Measurements from ENCODE around the gene DAB2IP. TPM values are rescaled to one million over a fixed set of nuclear protein-coding genes. Genes with fewer than 3 reads are reported as not detected.

Gene DAB2IP
- polyA plus RNA-seq, 1 donor from 2014 or later: 17.3 TPM

DNA sequence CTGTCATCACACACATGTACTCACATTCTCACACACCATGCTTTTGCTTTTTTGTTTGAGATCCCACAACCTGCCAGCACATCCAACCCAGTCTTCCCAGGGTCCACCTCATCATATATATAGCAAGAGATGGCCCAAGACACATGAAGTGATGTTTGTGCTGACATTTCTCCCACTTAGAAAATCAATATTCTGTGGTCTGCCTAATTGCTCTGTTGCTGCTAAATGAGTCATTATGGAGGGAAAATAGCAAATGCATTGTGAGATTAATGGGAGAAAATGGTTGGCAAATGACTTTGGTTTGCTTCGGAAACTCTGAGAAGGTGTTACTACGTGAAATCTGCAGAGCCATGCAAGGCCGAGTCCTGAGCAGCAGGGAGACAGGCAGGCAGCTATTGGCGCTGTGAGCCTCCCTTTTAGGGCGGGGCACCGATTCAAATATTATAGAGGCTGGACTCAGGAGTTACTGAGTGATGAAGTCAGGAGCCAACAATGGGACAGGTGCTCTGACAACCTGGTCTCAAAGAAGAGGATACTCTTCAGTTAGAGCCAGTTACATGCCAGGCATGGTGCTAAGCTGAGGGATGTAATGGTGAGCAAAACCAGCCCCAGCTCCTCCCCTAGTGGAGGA, 62.8 kb downstream of the DAB2IP start:
- Histone ChIP-seq H4K20me1 (ENCODE audit: insufficient read depth) (peaks cover 14% of the 10 kb centered on the region), H3F3A (ENCODE audit: insufficient read depth, low read length, poor library complexity, severe bottlenecking) (no peaks in the 10 kb centered on the region), H3K9ac (ENCODE audit: low read length) (no peak overlapping the region), H3K4me3 (ENCODE audit: low read length) (no peak overlapping the region), H3K27me3 (ENCODE audit: insufficient read depth, low read depth, low read length) (no peaks in the 10 kb centered on the region), H3K9me2 (ENCODE audit: insufficient read depth, low read length) (no peaks in the 10 kb centered on the region), H2AFZ (ENCODE audit: low read depth, low read length) (no peak overlapping the region), H3K4me2 (ENCODE audit: low read length) (no peak overlapping the region), H3K36me3 (ENCODE audit: insufficient read depth, low read length) (no peaks in the 10 kb centered on the region), H3K9me3 (ENCODE audit: low read length) (no peaks in the 10 kb centered on the region), H3K79me2 (replicated peaks; ENCODE audit: insufficient read depth, low read length) (peaks cover 49% of the 10 kb centered on the region), H3K27ac (ENCODE audit: low read length) (no peak overlapping the region)
- no peak for TF ChIP-seq MXI1 (conservative IDR thresholded peaks at IDR 0.05; ENCODE audit: poor library complexity, severe bottlenecking)
- no peak for TF ChIP-seq RAD21 (conservative IDR thresholded peaks at IDR 0.05)
- TF ChIP-seq CTCF (IDR thresholded peaks at IDR 0.05; ENCODE audit: poor library complexity, severe bottlenecking): no peak
- no peak for TF ChIP-seq POLR2AphosphoS5 (IDR thresholded peaks at IDR 0.05)
- TF ChIP-seq EZH2 (IDR thresholded peaks at IDR 0.05; ENCODE audit: borderline replicate concordance, insufficient read depth, low read length, poor library complexity, severe bottlenecking): no peak
- no peak for TF ChIP-seq TAF1 (IDR thresholded peaks at IDR 0.05; ENCODE audit: low read depth)
- TF ChIP-seq EP300 (conservative IDR thresholded peaks at IDR 0.05; ENCODE audit: poor library complexity, severe bottlenecking): no peak
- TF ChIP-seq SMC3 (conservative IDR thresholded peaks at IDR 0.05; ENCODE audit: poor library complexity): no peak
- no peak for TF ChIP-seq REST (IDR thresholded peaks at IDR 0.05; ENCODE audit: borderline replicate concordance)

- Histone ChIP-seq H3F3A (ENCODE audit: insufficient read depth, low read length, poor library complexity, severe bottlenecking) (no peaks in the 10 kb centered on the region), H3K4me2 (ENCODE audit: low read length) (no peak overlapping the region), H3K36me3 (ENCODE audit: insufficient read depth, low read length) (no peaks in the 10 kb centered on the region), H3K79me2 (replicated peaks; ENCODE audit: insufficient read depth, low read length) (peaks cover 47% of the 10 kb centered on the region), H3K27me3 (ENCODE audit: insufficient read depth, low read depth, low read length) (no peaks in the 10 kb centered on the region), H3K9me3 (ENCODE audit: low read length) (no peaks in the 10 kb centered on the region), H3K9ac (ENCODE audit: low read length) (no peak overlapping the region), H3K27ac (ENCODE audit: low read length) (no peak overlapping the region), H3K4me3 (ENCODE audit: low read length) (no peak overlapping the region), H3K9me2 (ENCODE audit: insufficient read depth, low read length) (no peaks in the 10 kb centered on the region), H2AFZ (ENCODE audit: low read depth, low read length) (no peak overlapping the region), H4K20me1 (ENCODE audit: insufficient read depth) (peaks cover 10% of the 10 kb centered on the region)
- TF ChIP-seq EZH2 (IDR thresholded peaks at IDR 0.05; ENCODE audit: borderline replicate concordance, insufficient read depth, low read length, poor library complexity, severe bottlenecking) (no peak), SMC3 (conservative IDR thresholded peaks at IDR 0.05; ENCODE audit: poor library complexity) (no peak), RAD21 (conservative IDR thresholded peaks at IDR 0.05) (no peak), POLR2AphosphoS5 (IDR thresholded peaks at IDR 0.05) (no peak), MXI1 (conservative IDR thresholded peaks at IDR 0.05; ENCODE audit: poor library complexity, severe bottlenecking) (no peak), REST (IDR thresholded peaks at IDR 0.05; ENCODE audit: borderline replicate concordance) (no peak), CTCF (IDR thresholded peaks at IDR 0.05; ENCODE audit: poor library complexity, severe bottlenecking) (no peak), TAF1 (IDR thresholded peaks at IDR 0.05; ENCODE audit: low read depth) (no peak), EP300 (conservative IDR thresholded peaks at IDR 0.05; ENCODE audit: poor library complexity, severe bottlenecking) (no peak)
Observed at GRCh38 chr9:121714873-121715272, 63.4 kb downstream of the DAB2IP start.

Data from neural cell (in vitro differentiated cells).